HG02973 (cell line): Measurements from ENCODE around the gene NR5A2.

Experiments used
- ATAC-seq: cut with Tn5 transposase; IDR thresholded peaks from one replicate; pipeline ENCODE4 v1.9.1; 2021; ENCODE audit warnings: moderate library complexity; ENCODE audit not compliant: unreplicated experiment

Gene NR5A2

DNA sequence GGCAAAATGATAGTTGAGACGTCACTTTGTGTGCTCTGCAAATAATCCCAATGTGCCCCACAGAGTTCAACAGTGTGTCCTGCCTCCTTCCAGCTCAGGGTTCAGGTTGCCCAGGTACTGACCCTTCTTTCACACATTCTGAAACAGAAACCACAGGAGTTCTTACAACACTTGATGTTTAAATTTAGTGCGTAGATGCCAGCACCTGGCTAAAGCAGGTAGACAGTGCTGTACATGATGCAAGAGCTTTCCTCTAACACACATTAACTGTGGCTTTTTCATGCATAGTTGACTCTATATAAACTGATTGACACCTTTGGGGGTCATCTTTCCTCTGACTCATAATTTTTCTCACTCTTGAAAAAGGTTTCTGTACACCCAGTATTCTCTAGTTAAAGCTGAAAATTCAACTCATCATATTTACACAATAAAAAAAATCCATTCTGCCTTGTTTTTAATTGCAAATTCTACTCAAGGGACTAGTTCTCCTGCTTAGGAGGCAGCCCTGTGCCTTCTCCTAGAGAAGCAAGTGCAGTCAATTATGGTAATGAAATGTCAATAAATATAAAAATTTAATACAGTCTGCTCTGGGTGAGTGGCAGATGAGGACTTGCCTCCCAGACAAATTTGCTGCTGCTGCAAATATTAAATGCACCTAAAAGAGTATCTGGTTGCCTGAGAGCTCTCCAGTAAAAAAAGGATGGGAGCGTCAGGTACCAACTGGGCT is 91.4 kb downstream of the NR5A2 start:
- no peak for ATAC-seq

DNA sequence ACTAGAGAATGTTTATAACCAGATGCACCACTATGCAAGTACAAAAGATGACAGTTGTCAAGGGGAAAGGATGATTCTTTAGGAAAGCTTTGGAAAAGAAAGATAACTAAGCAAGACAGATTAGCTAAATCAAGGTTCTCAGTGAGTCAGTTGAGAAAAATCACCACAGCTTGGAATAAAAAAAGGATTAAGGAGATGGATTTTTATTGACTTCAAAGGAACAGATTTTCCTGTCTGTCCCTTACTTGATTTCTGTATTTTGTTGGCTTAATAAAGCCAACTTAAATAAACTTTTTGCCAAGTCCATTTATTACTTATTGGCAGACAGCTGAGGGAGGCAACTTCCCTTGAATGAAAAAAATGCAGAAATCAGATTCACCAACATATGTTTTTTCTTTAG is 93.9 kb downstream of the NR5A2 start:
- no peak for ATAC-seq

DNA sequence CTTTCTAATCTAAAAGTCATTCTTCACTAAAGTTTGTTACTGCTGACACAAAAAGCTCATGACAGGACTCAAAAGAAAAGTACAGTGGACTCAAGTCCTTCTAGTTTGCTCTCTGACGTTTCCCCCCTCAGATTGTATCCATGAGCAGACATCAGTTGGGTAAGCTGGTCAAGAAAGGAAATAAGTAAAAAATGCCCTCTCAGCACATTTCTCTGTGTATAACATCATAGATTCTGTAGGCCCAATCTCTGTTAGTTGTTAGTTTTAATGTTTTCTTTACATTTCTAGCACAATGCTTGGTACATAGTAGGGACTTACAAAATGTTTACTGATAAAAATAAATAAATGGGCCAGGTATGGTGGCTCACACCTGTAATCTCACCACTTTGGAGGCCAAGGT is 96.8 kb downstream of the NR5A2 start:
- ATAC-seq, result no peak

DNA sequence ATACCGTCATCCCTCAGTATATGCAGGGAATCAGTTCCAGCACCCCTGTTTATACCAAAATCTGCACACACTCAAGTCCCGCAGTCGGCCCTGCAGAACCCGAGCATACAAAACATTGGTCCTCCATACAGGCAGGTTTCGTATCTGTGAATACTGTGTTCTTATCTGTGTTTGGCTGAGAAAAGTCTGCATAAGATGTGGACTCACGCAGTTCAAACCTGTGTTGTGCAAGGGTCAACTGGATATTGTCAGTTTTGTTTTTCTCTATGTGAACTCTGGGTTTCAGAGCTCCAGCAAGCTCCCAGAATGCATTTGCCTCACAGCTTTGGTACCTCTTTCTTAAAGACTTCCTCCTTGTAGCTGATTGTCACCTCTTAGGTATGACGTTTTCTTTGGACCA is 100.6 kb downstream of the NR5A2 start:
- ATAC-seq, result no peak

DNA sequence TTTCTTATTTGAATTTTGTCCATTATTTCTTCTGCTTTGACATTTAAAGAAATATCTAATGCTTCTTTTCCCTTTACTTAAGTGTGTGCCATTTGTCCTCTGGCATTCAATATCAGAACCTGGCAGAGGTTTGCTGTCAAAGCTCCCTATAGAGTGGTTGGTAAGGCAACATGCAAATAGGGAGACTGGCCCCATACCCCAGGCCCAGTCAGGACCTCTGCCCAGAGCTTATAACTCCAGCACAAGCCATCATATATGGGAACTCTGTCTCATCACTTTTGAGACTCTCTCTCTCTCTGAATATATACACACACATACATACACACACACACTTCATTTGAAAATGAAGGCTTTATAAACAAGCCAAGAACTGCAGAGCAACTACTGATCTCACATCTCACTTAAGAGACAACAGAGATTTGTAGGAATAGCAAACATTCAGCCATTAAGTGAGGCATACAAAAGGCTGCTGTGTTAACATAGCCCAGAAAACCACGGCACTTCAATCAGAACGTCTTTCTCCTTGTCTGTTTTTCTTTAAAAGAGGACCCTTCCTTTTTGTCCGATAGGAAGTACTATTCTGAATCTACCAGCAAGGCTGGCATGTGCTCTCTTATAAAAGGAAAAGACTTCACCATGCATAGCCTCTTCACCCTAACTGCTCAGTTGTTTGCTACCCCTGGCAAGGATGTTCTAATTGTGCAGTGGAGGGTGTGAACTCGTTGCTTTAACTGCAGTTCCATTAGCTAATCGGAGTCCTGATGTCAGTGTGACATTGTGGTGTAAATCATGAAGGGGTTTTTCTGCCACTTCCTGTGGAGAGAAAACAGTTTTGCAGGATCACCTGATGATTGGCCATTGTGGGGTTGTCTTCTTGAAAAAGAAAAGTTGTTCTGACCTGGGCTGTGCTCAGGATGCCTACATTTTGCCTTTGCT is 101.7 kb downstream of the NR5A2 start:
- peak; percentile 48 for ATAC-seq

DNA sequence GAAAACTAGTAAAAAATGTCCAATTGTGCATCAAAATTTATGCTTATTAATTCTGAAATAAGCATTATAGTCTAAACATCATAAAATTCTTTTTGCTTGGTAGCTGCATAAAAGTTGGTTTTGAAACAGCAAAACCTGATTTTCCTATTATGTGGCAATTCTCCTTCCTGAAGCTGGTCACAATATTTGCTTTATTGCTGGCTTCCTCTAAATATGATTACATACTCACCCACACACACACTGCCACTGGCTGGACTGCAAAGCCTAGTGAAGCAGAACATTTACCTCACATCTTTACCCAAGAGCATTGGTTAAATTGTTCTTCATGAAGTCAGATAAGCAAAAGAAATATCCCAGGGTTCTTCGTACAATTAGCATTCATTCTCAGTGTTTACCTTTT is 103.0 kb downstream of the NR5A2 start:
- ATAC-seq, result no peak

DNA sequence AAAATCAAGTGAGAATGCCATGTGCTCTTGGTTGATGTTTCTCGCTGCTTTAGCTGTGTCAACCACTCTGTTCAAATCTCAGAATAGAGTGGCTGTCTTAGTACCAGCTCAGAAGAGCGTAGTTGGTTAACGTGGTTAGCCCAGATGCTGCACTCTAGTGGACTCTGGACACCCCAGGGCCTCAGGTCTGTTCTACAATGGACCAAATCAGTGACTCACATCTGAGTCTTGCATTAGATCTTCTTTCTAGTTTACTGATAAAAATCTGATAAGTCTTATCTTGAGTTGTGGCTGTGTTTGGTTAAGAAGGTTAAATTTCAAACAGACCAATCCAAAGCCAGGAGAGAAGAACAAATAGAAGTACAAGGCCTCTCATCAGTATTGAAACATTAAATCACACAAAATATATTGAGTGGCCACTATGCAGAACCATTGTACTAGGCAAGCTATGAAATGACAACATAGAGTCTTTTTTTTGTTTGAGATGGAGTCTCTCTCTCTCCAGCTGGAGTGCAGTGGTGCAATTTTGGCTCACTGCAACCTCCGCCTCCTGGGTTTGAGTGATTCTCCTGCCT is 104.1 kb downstream of the NR5A2 start:
- ATAC-seq, result no peak

DNA sequence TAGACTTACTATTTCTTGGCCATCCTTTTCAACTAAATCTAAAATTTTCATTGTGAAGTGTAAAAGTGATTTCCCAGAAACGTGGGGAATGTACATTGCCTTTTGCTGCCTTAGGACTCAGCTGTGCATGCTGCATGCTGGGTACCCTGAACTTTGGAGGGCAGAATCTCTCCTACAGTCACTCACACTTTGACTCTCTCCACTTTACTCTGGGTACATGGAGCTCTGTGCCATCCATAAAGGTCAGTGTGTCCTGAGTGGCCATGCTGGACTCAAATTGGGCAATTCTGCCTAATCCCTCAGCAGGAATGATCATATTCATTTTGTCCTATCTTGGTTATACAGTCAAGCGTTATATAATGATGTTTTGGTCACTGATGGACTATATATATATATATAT is 105.6 kb downstream of the NR5A2 start:
- ATAC-seq, result no peak

DNA sequence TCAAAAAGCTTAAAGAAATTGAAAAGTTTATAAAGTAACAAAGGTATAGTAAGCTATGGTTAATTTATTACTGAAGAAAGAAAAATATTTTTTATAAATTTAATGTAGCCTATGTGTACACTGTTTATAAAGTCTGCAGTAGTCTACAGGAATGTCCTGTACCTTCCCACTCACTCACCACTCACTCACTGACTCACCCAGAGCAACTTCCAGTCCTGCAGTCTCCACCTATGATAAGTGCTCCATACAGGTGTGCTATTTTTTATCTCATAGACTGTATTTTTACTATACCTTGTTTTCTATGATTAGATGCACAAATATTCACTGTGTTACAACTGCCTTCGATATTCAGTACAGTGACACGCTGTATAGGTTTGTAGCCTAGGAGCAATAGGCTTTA is 106.6 kb downstream of the NR5A2 start:
- no peak for ATAC-seq

DNA sequence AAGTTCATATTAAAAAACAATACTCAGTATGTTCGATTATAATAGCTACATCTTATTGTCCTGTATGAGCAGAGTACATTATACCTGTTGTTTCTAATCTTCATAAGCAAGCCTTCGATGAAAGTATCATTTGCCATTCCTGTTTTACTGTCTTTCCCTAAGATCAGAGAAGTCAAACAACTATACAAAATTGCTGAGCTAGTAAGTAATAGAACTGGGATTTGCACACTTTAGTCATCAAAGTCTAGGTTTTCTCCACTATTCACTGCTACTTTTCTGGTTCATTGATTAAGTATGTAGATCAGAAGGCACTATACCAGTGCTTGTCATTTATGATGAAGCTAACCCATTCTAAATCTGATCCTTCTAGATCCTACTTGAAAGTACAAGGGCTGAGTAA is 108.9 kb downstream of the NR5A2 start:
- no peak for ATAC-seq

DNA sequence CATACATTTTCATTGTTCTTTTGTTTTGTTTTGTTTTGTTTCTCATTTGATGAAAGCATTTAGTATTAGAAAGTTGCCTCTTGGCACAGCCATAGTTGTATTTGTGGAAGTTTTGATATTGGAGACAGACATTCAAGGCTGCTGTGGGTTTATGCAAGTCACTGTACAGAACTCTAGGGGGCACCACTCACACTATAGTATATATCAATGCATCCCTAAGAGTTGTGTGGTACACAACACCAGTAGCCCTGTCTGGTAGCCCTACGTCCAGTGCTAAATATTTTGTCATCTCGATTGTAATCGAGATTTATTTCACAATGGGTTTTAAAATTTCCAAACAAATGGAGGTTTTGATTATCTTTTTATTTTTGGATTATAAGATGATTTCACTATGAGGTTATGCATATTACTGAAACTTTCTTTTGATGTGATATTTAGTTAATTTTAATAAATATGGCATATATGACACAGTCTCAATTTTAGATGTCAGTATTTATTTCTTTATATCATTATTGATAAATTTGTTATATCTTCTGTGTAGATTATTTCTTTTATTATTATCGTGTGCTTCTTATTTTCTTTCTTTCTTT is 112.2 kb downstream of the NR5A2 start:
- ATAC-seq, result peak; percentile 91

DNA sequence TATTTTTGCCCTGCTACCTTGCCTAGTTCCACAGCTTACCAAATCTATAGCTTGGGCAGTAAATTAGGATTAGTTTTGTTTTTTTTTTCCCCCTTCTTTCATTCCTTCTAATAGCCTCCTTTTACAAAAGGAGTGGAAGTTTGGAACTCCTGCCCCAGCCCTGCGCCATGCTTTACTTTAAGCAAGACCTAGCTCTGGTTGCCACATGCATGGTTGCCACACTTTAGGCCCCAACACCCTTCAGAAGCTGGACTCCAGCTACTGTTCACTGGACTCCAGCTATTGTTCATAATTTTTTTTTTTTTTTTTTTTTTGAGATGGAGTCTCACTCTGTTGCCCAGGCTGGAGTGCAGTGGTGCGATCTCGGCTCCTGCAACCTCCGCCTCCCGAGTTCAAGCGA is 115.8 kb downstream of the NR5A2 start:
- ATAC-seq, result no peak

DNA sequence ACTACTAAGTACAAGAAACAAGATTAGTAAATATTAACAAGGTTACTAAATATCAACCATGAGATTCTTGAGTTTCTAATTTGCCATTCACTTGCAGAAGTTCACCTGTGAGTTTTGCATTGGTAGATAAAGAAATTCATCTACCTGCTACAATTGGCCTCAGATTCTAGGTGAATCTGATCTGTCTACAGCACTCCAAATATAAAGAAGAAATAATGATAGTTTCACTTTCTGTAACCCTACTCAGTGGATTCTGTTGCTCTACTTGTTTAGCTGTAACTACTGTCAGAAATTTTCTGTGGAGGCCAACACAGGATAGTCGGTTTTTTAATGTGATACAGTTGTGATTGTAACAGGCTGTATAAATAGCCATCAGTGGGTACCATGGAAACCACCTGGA is 118.6 kb downstream of the NR5A2 start:
- ATAC-seq, result no peak

DNA sequence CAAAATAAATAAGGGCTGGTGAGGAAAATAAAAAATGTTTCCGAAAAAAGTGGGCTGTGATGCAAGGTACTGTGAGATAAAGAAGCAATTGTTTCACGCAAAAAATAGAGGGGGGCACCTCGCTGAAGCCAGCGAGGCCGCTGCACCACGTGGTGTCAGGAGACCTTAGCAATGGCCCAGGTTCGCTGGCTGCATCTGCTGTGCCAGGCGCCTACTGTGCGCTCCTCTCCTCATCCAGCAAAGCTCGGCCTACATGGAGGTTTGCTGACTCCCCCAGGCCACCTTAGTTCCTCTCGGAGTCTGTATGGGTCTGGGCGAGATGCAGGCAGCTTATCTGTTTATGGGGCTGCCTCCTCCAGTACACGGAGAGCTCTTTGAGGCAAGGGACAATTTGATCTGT is 119.6 kb downstream of the NR5A2 start:
- no peak for ATAC-seq

DNA sequence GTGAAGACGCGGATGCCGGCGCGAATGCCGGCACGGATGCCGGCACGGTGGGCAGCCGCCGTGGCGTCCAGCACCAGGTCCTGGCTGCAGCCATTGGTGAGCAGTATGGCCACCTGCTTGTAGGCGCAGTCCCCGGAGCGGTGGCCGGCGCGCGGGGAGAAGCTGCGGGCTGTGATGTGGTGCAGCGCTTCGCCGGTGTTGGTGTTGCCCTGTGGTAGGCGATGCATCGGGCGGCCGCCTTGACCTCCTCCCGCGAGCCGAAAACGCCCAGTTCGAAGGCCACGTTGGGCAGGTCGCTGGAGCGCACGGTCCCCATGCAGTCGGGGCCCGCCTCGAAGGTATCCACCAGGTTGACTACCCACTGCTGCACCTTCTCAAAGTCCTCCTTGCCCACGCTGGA is 120.2 kb downstream of the NR5A2 start:
- ATAC-seq, result no peak

DNA sequence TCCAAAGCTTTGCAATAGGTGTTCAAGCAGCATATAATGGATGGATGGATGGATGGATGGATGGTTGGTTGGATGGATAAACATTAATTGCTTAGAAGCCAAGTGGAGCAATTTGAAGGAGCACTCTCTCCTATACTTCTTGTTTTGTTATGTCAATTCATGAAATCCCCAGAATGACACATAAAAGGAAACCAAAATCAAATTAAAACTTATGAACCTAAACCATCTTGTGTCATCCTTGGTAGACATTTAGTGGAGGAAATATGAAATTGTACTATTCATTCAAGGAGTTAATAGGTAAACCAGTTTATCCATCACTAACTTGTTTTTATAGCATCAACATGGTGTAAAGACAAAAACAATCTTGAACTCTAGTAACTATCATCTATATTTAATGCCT is 122.5 kb downstream of the NR5A2 start:
- no peak for ATAC-seq

DNA sequence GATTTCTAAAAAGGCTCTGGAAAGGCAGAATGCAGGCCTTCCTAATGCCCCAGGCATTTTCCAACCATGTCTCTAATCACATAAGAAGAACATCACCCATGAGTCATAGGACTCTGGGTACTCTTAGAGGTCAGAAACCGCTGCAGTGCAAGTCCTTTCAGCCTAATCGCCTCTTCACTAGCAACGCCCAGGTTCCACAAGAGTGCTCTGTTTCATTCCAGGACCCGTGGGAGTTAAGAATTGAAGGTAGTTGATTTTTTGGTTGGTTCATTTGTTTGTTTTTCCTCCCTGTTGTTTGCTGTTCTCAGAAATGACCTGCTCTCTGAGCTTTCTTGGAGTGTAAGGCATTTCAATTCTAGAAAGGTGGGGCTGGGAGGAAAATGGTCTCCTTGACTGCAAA is 123.2 kb downstream of the NR5A2 start:
- ATAC-seq, result peak; percentile 38

DNA sequence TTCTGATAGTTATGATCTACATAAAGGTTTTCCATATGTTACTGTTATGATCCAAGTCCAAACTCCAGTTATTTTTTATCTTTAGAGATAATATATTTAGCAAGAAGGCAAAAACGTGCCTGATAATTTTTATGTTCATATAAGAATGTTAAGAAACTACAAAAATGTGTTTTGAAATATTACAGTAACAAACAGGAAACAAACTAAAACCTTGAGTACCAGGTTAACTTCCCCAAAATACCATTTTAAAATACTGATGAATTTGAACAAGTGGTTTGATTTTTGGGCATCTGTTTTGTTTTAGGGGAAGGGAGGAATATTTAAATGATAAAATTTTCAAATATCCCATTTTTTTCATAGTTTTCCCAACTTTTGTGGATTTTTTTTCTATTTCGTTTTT is 124.8 kb downstream of the NR5A2 start:
- no peak for ATAC-seq

DNA sequence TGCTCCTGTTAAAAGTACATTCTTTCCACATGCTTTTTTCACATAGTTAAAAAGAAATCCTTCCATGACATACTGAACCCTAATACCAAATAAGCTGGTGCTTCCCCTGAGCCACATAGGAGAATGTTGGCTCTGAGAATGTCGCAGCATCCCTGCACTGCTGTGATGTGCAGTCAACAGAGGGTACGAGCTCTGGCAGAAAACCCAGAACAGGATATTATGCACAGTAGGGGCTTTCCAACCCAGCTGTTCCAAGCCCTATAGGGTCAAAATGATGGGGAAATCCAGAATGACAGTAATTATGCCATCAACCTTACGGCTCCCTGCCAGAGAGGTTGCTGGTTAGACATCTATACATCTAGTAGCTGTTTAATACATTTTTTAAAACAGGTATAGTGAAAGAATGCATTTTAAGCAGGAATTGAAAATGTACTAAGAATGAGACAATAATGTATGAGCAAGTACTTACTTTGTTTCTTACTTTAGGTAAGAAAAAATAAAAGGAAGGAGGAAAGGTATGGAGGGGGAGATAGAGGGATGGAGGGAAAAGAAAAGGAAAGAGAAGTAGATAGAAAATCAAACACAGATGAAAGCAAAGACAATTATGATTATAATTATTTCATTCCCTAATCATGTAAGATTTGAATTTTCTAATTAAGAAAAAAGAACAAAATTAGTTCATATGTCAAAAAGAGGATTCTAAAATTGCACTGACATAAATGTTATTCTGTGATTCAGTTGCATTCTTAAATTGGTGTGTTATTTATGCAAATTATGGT is 126.0 kb downstream of the NR5A2 start:
- peak; percentile 53 for ATAC-seq

DNA sequence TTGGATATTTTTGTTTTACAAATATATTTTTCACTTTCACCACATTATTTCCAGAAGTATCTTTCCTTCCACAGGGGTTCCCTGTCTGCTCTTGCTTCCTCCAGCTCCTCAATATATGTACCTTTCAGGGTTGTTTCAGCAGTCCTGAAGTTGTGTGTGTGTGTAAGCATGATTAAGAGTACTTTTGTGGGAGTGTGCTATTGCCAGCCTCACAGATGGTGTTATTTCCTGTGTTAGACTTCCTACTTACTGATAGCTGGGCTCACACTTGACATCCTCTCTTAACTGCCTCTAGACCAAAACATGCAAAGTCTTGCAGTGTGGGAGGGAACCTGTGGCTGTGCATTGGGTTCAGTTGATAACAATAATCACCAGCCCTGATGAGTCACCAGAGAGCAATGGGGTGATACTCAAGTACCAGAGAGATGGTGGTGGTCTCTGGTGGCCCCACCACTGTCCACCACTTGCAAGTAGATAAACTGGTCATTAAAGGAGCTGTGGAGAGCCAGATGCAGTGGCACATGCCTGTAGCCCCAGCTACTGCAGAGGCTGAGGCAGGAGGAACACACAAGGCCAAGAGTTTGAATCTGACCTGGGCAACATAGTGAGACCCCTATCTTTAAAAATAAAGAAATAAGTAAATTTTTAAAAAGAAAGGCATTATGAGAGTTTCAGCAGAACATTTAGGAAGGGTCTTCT is 126.7 kb downstream of the NR5A2 start:
- ATAC-seq, result peak; percentile 85
